GM12875 (cell line): ENCODE data around the gene CCDC120.

Experiments used
- H3K4me3 ChIP-seq: one replicate; pipeline ENCODE4 v1.5.1; 2011; ENCODE audit warnings: low read depth, low read length, control low read depth
- CTCF ChIP-seq: IDR thresholded peaks from 2 replicates; pipeline ENCODE4 v1.5.1; 2011; ENCODE audit warnings: low read depth, mild to moderate bottlenecking, control low read depth, inconsistent platforms, low read length, moderate library complexity, borderline replicate concordance; ENCODE audit not compliant: insufficient read depth

The CCDC120 gene

GRCh38 chrX:49111791-49112190 lies 53.0 kb downstream of the CCDC120 start:
- H3K4me3 ChIP-seq = no peak overlapping the region
- TF ChIP-seq CTCF = no peak

GRCh38 chrX:49116076-49116475 lies 57.3 kb downstream of the CCDC120 start:
- H3K4me3 ChIP-seq = no peak overlapping the region
- TF ChIP-seq CTCF = no peak

- TF ChIP-seq CTCF = no peak
- H3K4me3 ChIP-seq = no peak overlapping the region
Measured at GRCh38 chrX:49116716-49117115, 57.9 kb downstream of the CCDC120 start.

GRCh38 chrX:49117581-49117980 lies 58.8 kb downstream of the CCDC120 start:
- no peak for TF ChIP-seq CTCF

More at GRCh38 chrX:49117581-49117980, 58.8 kb downstream of the CCDC120 start:
- no peak overlapping the region for H3K4me3 ChIP-seq
